WTC11 (cell line): ENCODE data around the gene PDE12. TPM values are rescaled to one million over a fixed set of nuclear protein-coding genes. Genes with fewer than 3 reads are reported as not detected.

ENCODE experiments used
- ATF3 ChIP-seq: sonication (generic); formaldehyde crosslinking; conservative IDR thresholded peaks from 2 replicates; pipeline ENCODE4 v1.8.1; 2022; ENCODE audit warnings: mild to moderate bottlenecking, missing genetic modification reagents
- EMX1 ChIP-seq: fragments of 250-450 bp; sonication (Bioruptor Pico); IDR thresholded peaks from 2 replicates; pipeline ENCODE4 v1.8.0; 2021; ENCODE audit warnings: mild to moderate bottlenecking
- ESRRA ChIP-seq: sonication (generic); formaldehyde crosslinking; IDR thresholded peaks from 2 replicates; pipeline ENCODE4 v1.8.1; 2022; ENCODE audit warnings: mild to moderate bottlenecking, missing genetic modification reagents, borderline replicate concordance
- GABPB1 ChIP-seq: sonication (generic); formaldehyde crosslinking; IDR thresholded peaks from 2 replicates; pipeline ENCODE4 v1.8.1; 2023; ENCODE audit warnings: mild to moderate bottlenecking, missing genetic modification reagents
- HMGA2 ChIP-seq: fragments of 250-450 bp; sonication (Bioruptor Pico); IDR thresholded peaks from 2 replicates; pipeline ENCODE4 v1.4.0; 2021; ENCODE audit warnings: mild to moderate bottlenecking, moderate library complexity
- NFATC4 ChIP-seq: fragments of 250-450 bp; sonication (Bioruptor Pico); IDR thresholded peaks from 2 replicates; pipeline ENCODE4 v1.9.0; 2021; ENCODE audit warnings: mild to moderate bottlenecking
- NFE2L1 ChIP-seq: sonication (generic); formaldehyde crosslinking; IDR thresholded peaks from 2 replicates; pipeline ENCODE4 v1.8.1; 2023; ENCODE audit warnings: missing genetic modification reagents
- PRDM15 ChIP-seq: sonication (generic); formaldehyde crosslinking; IDR thresholded peaks from 2 replicates; pipeline ENCODE4 v1.8.0; 2022; ENCODE audit warnings: missing genetic modification reagents
- PREB ChIP-seq: sonication (generic); formaldehyde crosslinking; IDR thresholded peaks from 2 replicates; pipeline ENCODE4 v1.8.1; 2022; ENCODE audit warnings: mild to moderate bottlenecking, missing genetic modification reagents, moderate library complexity, borderline replicate concordance
- RELA ChIP-seq: sonication (generic); formaldehyde crosslinking; IDR thresholded peaks from 2 replicates; pipeline ENCODE4 v1.8.1; 2022; ENCODE audit warnings: missing genetic modification reagents, mild to moderate bottlenecking, borderline replicate concordance
- RORB ChIP-seq: fragments of 250-450 bp; sonication (Bioruptor Pico); IDR thresholded peaks from 2 replicates; pipeline ENCODE4 v1.9.0; 2021; ENCODE audit warnings: mild to moderate bottlenecking
- SMAD4 ChIP-seq: sonication (generic); formaldehyde crosslinking; IDR thresholded peaks from 2 replicates; pipeline ENCODE4 v1.8.0; 2022; ENCODE audit warnings: mild to moderate bottlenecking, missing genetic modification reagents
- SP1 ChIP-seq: sonication (generic); formaldehyde crosslinking; conservative IDR thresholded peaks from 2 replicates; pipeline ENCODE4 v1.8.1; 2022; ENCODE audit warnings: missing genetic modification reagents
- STAT6 ChIP-seq: sonication (generic); formaldehyde crosslinking; conservative IDR thresholded peaks from 2 replicates; pipeline ENCODE4 v1.8.1; 2023; ENCODE audit warnings: mild to moderate bottlenecking, low read depth, missing genetic modification reagents, moderate library complexity
- TCF7 ChIP-seq: sonication (generic); formaldehyde crosslinking; IDR thresholded peaks from 2 replicates; pipeline ENCODE4 v1.8.0; 2022; ENCODE audit warnings: mild to moderate bottlenecking, low read depth, missing genetic modification reagents, moderate library complexity
- TEAD4 ChIP-seq: sonication (generic); formaldehyde crosslinking; IDR thresholded peaks from 2 replicates; pipeline ENCODE4 v1.8.0; 2022; ENCODE audit warnings: mild to moderate bottlenecking, missing genetic modification reagents
- ZNF263 ChIP-seq: sonication (generic); formaldehyde crosslinking; IDR thresholded peaks from 2 replicates; pipeline ENCODE4 v1.8.1; 2022; ENCODE audit warnings: low read depth, mild to moderate bottlenecking, moderate library complexity, missing genetic modification reagents
- ZNF512 ChIP-seq: sonication (generic); formaldehyde crosslinking; IDR thresholded peaks from 2 replicates; pipeline ENCODE4 v1.8.1; 2022; ENCODE audit warnings: missing genetic modification reagents, borderline replicate concordance
- total RNA-seq: library from RNA; stranded (reverse); gene quantifications from 3 replicates; pipeline ENCODE4 v1.2.3, GENCODE V29; 2021
- TF ChIP-seq, protein P1 (sequence below): sonication (generic); formaldehyde crosslinking; IDR thresholded peaks from 2 replicates; pipeline ENCODE4 v1.8.0; 2022; ENCODE audit warnings: mild to moderate bottlenecking, missing genetic modification reagents
- TF ChIP-seq, protein P2 (sequence below): sonication (generic); formaldehyde crosslinking; IDR thresholded peaks from 2 replicates; pipeline ENCODE4 v1.8.1; 2022; ENCODE audit warnings: low read depth, missing genetic modification reagents, borderline replicate concordance
- TF ChIP-seq, protein P3 (sequence below): fragments of 250-450 bp; sonication (Bioruptor Pico); conservative IDR thresholded peaks from 2 replicates; pipeline ENCODE4 v1.9.0; 2021; ENCODE audit warnings: mild to moderate bottlenecking

Gene PDE12
- total RNA-seq, 1 experiment from 2014 or later: 16.4 TPM

GRCh38 chr3:57556459-57557084, 498 bp downstream of the PDE12 start (continued):
- TF ChIP-seq ZNF512 (CRISPR knock-in tag): no peak
- no peak for TF ChIP-seq TCF7
- no peak for TF ChIP-seq TEAD4 (CRISPR knock-in tag)
- no peak; the same call in none of the 2 replicates for TF ChIP-seq SP1 (CRISPR knock-in tag)
- TF ChIP-seq NFATC4: no peak
- no peak for TF ChIP-seq RORB (CRISPR knock-in tag)
- TF ChIP-seq, protein P1, sequence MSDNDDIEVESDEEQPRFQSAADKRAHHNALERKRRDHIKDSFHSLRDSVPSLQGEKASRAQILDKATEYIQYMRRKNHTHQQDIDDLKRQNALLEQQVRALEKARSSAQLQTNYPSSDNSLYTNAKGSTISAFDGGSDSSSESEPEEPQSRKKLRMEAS (CRISPR knock-in tag): peak; percentile 61
- TF ChIP-seq RELA: no peak; the same call in 1 of the 2 replicates
- TF ChIP-seq, protein P2, sequence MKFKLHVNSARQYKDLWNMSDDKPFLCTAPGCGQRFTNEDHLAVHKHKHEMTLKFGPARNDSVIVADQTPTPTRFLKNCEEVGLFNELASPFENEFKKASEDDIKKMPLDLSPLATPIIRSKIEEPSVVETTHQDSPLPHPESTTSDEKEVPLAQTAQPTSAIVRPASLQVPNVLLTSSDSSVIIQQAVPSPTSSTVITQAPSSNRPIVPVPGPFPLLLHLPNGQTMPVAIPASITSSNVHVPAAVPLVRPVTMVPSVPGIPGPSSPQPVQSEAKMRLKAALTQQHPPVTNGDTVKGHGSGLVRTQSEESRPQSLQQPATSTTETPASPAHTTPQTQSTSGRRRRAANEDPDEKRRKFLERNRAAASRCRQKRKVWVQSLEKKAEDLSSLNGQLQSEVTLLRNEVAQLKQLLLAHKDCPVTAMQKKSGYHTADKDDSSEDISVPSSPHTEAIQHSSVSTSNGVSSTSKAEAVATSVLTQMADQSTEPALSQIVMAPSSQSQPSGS (CRISPR knock-in tag): no peak
- no peak for TF ChIP-seq HMGA2 (CRISPR knock-in tag)
- TF ChIP-seq EMX1 (CRISPR knock-in tag): no peak; the same call in 1 of the 2 replicates
- TF ChIP-seq NFE2L1 (CRISPR knock-in tag): peak; percentile 24; the same call in 1 of the 2 replicates
- TF ChIP-seq STAT6 (CRISPR knock-in tag): no peak
- no peak for TF ChIP-seq GABPB1 (CRISPR knock-in tag)
- TF ChIP-seq PREB (CRISPR knock-in tag): no peak
- TF ChIP-seq ATF3 (CRISPR knock-in tag): no peak
- TF ChIP-seq ESRRA: 0 out of 2 replicates have a peak, but pooled peaks have one; percentile 79
- TF ChIP-seq, protein P3, sequence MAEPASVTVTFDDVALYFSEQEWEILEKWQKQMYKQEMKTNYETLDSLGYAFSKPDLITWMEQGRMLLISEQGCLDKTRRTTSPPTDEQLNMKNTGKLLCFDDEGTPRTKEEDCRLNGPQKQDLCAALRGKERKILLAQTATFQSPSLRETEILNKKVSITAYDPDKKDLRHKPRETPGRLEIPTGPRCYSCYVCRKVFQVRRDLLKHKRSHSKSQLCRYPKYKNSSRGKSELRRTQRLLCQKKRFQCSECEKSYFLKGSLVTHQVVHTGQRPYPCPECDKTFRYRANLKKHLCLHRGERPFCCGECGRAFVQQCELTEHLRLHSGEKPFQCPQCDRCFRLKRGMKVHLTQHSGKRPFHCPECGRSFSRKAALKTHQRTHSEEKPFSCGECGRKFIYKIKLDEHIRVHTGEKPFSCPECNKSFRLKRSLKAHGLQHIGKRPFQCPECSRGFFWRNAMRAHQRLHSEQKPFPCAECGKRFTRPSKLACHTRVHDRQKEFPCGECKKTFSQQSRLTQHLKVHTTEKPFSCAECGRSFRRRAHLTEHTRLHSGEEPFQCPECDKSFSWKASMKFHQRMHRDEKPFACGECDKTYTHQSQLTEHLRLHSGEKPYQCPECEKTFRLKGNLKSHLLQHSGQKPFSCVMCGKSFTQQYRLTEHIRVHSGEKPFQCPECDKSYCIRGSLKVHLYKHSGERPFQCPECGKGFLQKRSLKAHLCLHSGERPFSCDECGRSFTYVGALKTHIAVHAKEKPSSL (CRISPR knock-in tag): no peak
- TF ChIP-seq ZNF263 (CRISPR knock-in tag): no peak
- TF ChIP-seq PRDM15 (CRISPR knock-in tag): no peak
- TF ChIP-seq SMAD4 (CRISPR knock-in tag): no peak
